Choroid plexus epithelial cell (primary cell): Measurements from ENCODE around the gene ACER1.

Experiments used
- DNase-seq: peaks from one replicate; pipeline ENCODE4 v3.0.0-alpha.2; 2010; ENCODE audit warnings: low read depth
- H3K4me3 ChIP-seq: 2 replicates; pipeline ENCODE4 v1.5.1; 2011; ENCODE audit warnings: low read depth, mild to moderate bottlenecking, control low read depth, low read length, moderate library complexity
- TF ChIP-seq, protein P1 (sequence below): conservative IDR thresholded peaks from 2 replicates; pipeline ENCODE4 v1.5.1; 2011; ENCODE audit warnings: low read depth, mild to moderate bottlenecking, control low read depth, inconsistent platforms, low read length, moderate library complexity

The ACER1 gene

DNA sequence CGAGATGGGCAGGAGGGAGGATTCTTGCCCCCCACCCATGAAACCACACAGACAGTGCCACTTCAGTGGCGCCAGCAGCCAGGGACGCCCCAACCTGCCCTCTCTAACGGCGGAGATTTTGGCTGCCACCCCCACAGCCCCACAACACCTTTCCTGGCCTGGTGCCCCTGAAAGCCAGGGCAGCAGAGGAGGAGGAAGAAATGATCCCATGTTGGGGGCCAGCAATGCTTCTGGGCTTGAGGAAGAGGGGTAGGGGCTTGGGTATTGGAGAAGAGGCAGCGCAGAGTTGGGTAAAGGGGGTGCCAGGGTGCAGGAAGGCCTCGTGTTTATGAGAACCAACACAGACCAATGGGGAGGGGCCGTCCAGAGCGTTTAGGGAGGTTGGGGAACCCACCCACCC lies 55.4 kb downstream of the ACER1 start:
- TF ChIP-seq, protein P1, sequence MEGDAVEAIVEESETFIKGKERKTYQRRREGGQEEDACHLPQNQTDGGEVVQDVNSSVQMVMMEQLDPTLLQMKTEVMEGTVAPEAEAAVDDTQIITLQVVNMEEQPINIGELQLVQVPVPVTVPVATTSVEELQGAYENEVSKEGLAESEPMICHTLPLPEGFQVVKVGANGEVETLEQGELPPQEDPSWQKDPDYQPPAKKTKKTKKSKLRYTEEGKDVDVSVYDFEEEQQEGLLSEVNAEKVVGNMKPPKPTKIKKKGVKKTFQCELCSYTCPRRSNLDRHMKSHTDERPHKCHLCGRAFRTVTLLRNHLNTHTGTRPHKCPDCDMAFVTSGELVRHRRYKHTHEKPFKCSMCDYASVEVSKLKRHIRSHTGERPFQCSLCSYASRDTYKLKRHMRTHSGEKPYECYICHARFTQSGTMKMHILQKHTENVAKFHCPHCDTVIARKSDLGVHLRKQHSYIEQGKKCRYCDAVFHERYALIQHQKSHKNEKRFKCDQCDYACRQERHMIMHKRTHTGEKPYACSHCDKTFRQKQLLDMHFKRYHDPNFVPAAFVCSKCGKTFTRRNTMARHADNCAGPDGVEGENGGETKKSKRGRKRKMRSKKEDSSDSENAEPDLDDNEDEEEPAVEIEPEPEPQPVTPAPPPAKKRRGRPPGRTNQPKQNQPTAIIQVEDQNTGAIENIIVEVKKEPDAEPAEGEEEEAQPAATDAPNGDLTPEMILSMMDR: no peak
- DNase-seq: no peak
- peak overlapping the region; percentile 74 for H3K4me3 ChIP-seq

- TF ChIP-seq, protein P1: no peak
- H3K4me3 ChIP-seq: peak overlapping the region; percentile 33
- peak; percentile 75 for DNase-seq
Observed at GRCh38 chr19:6276447-6276846, 57.0 kb downstream of the ACER1 start.

GRCh38 chr19:6275170-6275744 lies 58.2 kb downstream of the ACER1 start:
- no peak for DNase-seq
- TF ChIP-seq, protein P1: no peak
- H3K4me3 ChIP-seq: no peak overlapping the region

DNA sequence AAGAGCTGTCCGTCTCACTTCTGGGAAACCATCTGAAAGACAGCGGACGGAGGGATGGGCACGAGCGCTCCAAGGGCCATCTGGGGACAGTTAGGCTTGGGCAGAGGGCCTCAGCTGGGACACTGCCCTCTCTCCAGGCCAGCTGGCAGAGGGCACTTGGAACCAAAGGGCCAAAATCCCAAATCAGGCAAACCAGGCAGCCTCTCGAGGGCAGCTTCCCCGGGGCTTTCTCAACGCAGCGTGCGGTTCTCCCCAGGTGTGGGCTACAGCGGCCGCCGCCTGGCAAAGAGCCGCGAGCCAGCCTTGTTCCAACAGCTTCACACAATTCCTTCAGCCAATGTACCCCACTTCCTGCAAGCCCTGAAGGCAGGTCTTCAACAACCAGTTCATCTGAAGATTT lies 58.7 kb downstream of the ACER1 start:
- TF ChIP-seq, protein P1: no peak
- DNase-seq: no peak
- H3K4me3 ChIP-seq: no peak overlapping the region

GRCh38 chr19:6273701-6274601 lies 59.5 kb downstream of the ACER1 start:
- peak overlapping the region; percentile 28 for H3K4me3 ChIP-seq
- TF ChIP-seq, protein P1: no peak
- peak; percentile 82 for DNase-seq

DNA sequence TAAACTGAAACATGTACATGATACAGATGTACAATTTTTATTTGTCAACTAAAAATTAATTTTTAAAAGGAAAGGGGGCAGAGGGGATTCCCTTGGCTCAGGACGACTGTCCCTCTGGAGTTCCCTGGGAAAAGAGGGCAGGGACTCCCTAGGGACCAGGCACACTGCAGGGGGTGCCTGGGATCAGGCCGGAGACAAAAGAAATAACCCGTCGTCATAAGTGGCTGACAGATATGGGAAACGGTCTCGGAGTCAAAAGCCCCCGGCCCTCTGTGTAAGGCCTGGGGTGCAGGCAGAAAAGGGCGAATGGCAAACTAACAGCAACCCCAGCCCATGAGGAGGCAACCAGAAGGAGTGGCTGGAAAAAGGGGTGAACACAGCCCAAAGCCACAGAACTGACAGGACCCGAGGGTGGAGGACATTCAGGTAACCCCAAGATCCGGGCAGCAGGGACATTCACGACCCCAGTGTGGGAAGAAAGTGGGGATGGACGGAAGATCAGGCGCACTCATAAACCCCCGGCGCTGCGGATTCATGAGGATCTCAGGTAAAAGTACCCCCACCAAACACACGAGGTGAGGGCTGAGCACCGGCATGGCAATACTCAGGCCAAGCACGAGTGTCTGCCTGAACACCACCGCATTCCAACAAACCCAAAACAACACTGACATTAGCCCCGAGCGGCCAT lies 60.4 kb downstream of the ACER1 start:
- no peak for DNase-seq
- peak overlapping the region; percentile 28 for H3K4me3 ChIP-seq
- TF ChIP-seq, protein P1: no peak
